ENCODE data around the gene FAHD1.

- TF ChIP-seq ZNF24 (tag by site-specific recombination; IDR thresholded peaks at IDR 0.05) (peak; percentile 89), ZNF391 (tag by site-specific recombination; IDR thresholded peaks at IDR 0.05; ENCODE audit: borderline replicate concordance, low read depth) (no peak)
- TF ChIP-seq, protein P1, sequence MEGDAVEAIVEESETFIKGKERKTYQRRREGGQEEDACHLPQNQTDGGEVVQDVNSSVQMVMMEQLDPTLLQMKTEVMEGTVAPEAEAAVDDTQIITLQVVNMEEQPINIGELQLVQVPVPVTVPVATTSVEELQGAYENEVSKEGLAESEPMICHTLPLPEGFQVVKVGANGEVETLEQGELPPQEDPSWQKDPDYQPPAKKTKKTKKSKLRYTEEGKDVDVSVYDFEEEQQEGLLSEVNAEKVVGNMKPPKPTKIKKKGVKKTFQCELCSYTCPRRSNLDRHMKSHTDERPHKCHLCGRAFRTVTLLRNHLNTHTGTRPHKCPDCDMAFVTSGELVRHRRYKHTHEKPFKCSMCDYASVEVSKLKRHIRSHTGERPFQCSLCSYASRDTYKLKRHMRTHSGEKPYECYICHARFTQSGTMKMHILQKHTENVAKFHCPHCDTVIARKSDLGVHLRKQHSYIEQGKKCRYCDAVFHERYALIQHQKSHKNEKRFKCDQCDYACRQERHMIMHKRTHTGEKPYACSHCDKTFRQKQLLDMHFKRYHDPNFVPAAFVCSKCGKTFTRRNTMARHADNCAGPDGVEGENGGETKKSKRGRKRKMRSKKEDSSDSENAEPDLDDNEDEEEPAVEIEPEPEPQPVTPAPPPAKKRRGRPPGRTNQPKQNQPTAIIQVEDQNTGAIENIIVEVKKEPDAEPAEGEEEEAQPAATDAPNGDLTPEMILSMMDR (tag by site-specific recombination; IDR thresholded peaks at IDR 0.05), result no peak
Observed at GRCh38 chr16:1870365-1871082, 43.5 kb downstream of the FAHD1 start.
